Natural killer cell (primary cell): ENCODE measurements around the gene NPC1. TPM values are rescaled to one million over a fixed set of nuclear protein-coding genes. Genes with fewer than 3 reads are reported as not detected.

Experiments used
- ATAC-seq, 3 donors: fragments of 150-1000 bp in 2 of 3; fragments of 200-7000 bp in 1 of 3; cut with Tn5 transposase; 1 replicate in 1 of 3; 2 replicates in 2 of 3; pipeline ENCODE4 v1.10.0; 2021; ENCODE audit warnings: mild to moderate bottlenecking in 2 of 3, moderate library complexity in 2 of 3
- DNase-seq, 2 donors: peaks; one replicate each; pipeline versions ENCODE4 v3.0.0 to v3.0.0-alpha.2; 2013 to 2021; ENCODE audit warnings: mixed read lengths in 1 of 2
- H3K27ac ChIP-seq: one replicate; pipeline ENCODE4 v1.5.1; 2013; ENCODE audit warnings: mild to moderate bottlenecking, low read length
- H3K27me3 ChIP-seq: one replicate; pipeline ENCODE4 v1.6.1; 2013; ENCODE audit warnings: low read length; ENCODE audit not compliant: control insufficient read depth, insufficient read depth
- H3K36me3 ChIP-seq: one replicate; pipeline ENCODE4 v1.6.1; 2013; ENCODE audit warnings: low read length; ENCODE audit not compliant: control insufficient read depth, insufficient read depth
- H3K4me1 ChIP-seq: one replicate; pipeline ENCODE4 v1.6.1; 2013; ENCODE audit warnings: low read length; ENCODE audit not compliant: control insufficient read depth, insufficient read depth
- H3K4me3 ChIP-seq: one replicate; pipeline ENCODE4 v1.5.1; 2013; ENCODE audit warnings: low read length
- H3K9me3 ChIP-seq: one replicate; pipeline ENCODE4 v1.6.1; 2013; ENCODE audit warnings: low read length; ENCODE audit not compliant: control insufficient read depth, insufficient read depth
- H3K27ac Mint-ChIP-seq, 2 donors: one replicate each; pipeline ENCODE4 v1.8.0; 2022; ENCODE audit warnings: mild to moderate bottlenecking in 2 of 2, mixed read lengths in 2 of 2, moderate library complexity in 1 of 2
- H3K27me3 Mint-ChIP-seq, 2 donors: one replicate each; pipeline ENCODE4 v1.8.0; 2022; ENCODE audit warnings: low read depth in 2 of 2, mixed read lengths in 2 of 2
- H3K36me3 Mint-ChIP-seq: one replicate; pipeline ENCODE4 v1.8.0; 2022; ENCODE audit warnings: mixed read lengths
- H3K4me1 Mint-ChIP-seq, 2 donors: one replicate each; pipeline ENCODE4 v1.8.0; 2022; ENCODE audit warnings: mixed read lengths in 2 of 2
- H3K4me3 Mint-ChIP-seq: one replicate; pipeline ENCODE4 v1.8.0; 2022; ENCODE audit warnings: mild to moderate bottlenecking, moderate library complexity, mixed read lengths
- H3K9me3 Mint-ChIP-seq, 2 donors: one replicate each; pipeline ENCODE4 v1.8.0; 2022; ENCODE audit warnings: mixed read lengths in 2 of 2
- CTCF ChIP-seq: fragments of 200-600 bp; IDR thresholded peaks from one replicate; pipeline ENCODE4 v1.8.0; 2022; ENCODE audit warnings: antibody characterized with exemption
- WGBS: methylation state at CpG from one replicate; pipeline ENCODE4 v1.1.7; 2013; ENCODE audit warnings: missing lambda C conversion rate; ENCODE audit not compliant: insufficient coverage; 5-methylcytosine and 5-hydroxymethylcytosine counted together
- intact Hi-C: fragments of 100-400 bp; cut with micrococcal nuclease; formaldehyde crosslinking; loops from one replicate; pipeline ENCODE4 v1.14.2; 2022
- total RNA-seq, 4 donors: library from RNA; stranded (reverse); fragments of 120-200 nt in 1 of 4; gene quantifications; one replicate each; pipeline versions ENCODE4 v1.2.3 to v1.2.4, GENCODE V29; 2013 to 2022

Gene NPC1
- total RNA-seq: 100 to 1,000 TPM; 143 to 203 (median 173) TPM
- total RNA-seq (2013): 91.4 TPM

- Mint-ChIP-seq H3K36me3 (no peaks in the 10 kb centered on the region), H3K4me3 (peak within 1 kb of the TSS; percentile 96), H3K27me3 (no peaks in the 10 kb centered on the region), H3K4me1 (peaks cover 40 to 47% of the 10 kb centered on the region in 2 donors), H3K27ac (peak within 1 kb of the TSS; percentile 81 to 94), H3K9me3 (no peaks in the 10 kb centered on the region)
- intact Hi-C loops: loop anchor here (1.0 to 5.0 kb wide), 6 partner anchors 23 to 654 kb away; partner anchors contain the start of gene RBBP8
- no peaks in the 10 kb centered on the region for H3K27me3 ChIP-seq
- WGBS: under 1% methylated on average over 92 of the region's 95 CpGs
- no peaks in the 10 kb centered on the region for H3K9me3 ChIP-seq
- ATAC-seq: peak; percentile 86 to 95 (median 89)
- peaks cover 37% of the 10 kb centered on the region for H3K4me1 ChIP-seq
- H3K36me3 ChIP-seq: peaks cover 3% of the 10 kb centered on the region
- peak within 1 kb of the TSS; percentile 99 for H3K4me3 ChIP-seq
- H3K27ac ChIP-seq: peak within 1 kb of the TSS; percentile 100
- peak; percentile 93 to 96 for DNase-seq
- TF ChIP-seq CTCF: peak; percentile 96
Measured at GRCh38 chr18:23586249-23587196, at the start of gene NPC1. Gene NPC1 (minus strand): TSS chr18:23586506. CDS start chr18:23586343, 163 bp downstream.

GRCh38 chr18:23636071-23636399 is 49.7 kb upstream of the NPC1 start:
- Histone ChIP-seq H3K27ac (no peak overlapping the region), H3K9me3 (no peaks in the 10 kb centered on the region), H3K36me3 (no peaks in the 10 kb centered on the region), H3K27me3 (peaks cover 2% of the 10 kb centered on the region), H3K4me1 (no peaks in the 10 kb centered on the region), H3K4me3 (no peak overlapping the region)
- Mint-ChIP-seq H3K27me3 (peaks cover 15 to 27% of the 10 kb centered on the region in 2 donors), H3K4me3 (no peak overlapping the region), H3K4me1 (peaks cover 10 to 12% of the 10 kb centered on the region in 2 donors), H3K9me3 (no peaks in the 10 kb centered on the region), H3K27ac (no peak overlapping the region), H3K36me3 (no peaks in the 10 kb centered on the region)
- DNase-seq (no peak), ATAC-seq (no peak)
- WGBS: 98% methylated on average over 2 of the region's 3 CpGs
- no peak for TF ChIP-seq CTCF
- intact Hi-C loops: no loop called here

GRCh38 chr18:23635283-23636070 is 49.2 kb upstream of the NPC1 start:
- Histone ChIP-seq H3K4me3 (no peak overlapping the region), H3K27ac (no peak overlapping the region), H3K9me3 (no peaks in the 10 kb centered on the region), H3K27me3 (peaks cover 2% of the 10 kb centered on the region), H3K36me3 (no peaks in the 10 kb centered on the region), H3K4me1 (no peaks in the 10 kb centered on the region)
- peaks cover 15 to 27% of the 10 kb centered on the region in 2 donors for H3K27me3 Mint-ChIP-seq
- 63% methylated on average over 4 of the region's 6 CpGs for WGBS
- H3K36me3 Mint-ChIP-seq: no peaks in the 10 kb centered on the region
- no peak for ATAC-seq
- H3K4me3 Mint-ChIP-seq: no peak overlapping the region
- H3K27ac Mint-ChIP-seq: no peak overlapping the region
- intact Hi-C loops: no loop called here
- DNase-seq: no peak
- no peaks in the 10 kb centered on the region for H3K9me3 Mint-ChIP-seq
- H3K4me1 Mint-ChIP-seq: peaks cover 10 to 12% of the 10 kb centered on the region in 2 donors
- TF ChIP-seq CTCF: no peak
